ENCODE data around the gene TRMT112.
A peak's percentile ranks its signal among the peaks of the same experiment; 100 is the strongest.

TRMT112 gene

DNA sequence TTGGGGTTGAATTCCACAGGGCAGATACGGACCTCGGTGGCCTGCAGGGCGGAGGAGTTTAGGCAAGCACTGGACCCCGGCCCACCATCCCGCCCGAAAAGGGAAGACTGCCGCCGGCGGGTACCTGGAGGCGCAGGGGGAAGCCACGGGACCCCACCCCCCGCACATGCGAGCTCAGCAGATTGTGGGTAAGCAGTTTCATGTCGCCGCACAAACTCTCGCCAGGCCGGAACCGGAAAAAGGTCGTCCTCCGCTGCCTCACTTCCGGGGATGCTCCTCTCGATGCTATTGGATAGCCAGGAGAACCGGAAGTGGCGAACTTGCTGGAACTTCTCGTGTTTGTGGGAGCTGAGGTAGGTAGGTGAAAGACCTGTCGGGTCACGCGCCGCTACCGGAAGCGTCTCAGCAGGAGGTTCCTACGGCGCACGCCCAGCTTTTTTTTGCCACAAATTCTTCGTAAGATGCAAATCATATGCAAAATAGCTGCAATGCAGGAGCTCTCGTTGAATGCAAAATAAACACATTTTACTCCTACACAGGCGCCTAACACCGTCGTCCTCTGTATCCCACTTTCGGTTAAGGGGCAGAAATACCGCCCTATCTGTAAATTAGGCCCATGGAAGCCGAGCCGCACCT, at the start of gene TRMT112:
Gene TRMT112, minus strand, starts transcription at position 235 of the 636 bp plus-strand sequence. Its CDS starts 33 bp downstream, at position 202.
- DNase-seq = peak; percentile 97

DNA sequence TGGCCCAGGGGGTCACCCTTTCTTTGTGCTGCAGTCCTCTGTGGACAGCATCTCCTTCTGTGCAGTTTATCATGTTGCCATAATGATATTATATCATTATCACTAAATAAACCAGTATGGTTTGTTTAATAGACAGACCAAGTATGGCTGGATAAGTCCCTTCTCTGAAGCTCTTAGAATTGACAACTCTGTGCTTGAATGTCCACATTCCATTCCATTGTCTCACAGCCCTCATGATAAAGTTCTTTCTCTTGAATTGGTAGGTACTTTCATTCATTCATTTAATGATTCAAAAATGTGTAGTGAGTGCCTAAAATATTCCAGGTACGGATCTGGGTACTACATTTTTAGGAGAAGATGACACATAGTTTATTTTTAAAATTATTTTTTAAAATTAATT, 49.4 kb upstream of the TRMT112 start:
- DNase-seq = peak; percentile 31

DNA sequence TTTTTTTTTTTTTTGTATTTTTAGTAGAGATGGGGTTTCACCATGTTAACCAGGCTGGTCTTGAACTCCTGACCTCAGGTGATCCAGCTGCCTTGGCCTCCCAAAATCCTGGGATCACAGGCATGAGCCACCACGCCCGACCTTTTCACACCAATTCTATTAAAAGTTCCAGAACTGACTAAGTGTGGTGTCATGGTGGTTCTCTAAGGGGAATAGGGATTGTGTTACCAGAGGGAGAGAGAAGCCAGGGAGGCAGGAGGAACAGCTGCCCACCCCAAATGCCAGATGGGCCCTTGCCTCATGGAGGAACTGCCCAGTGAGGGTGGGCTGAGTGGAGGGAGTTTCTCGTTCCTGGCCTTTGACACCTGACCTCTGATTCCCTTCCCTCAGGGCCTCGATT, 47.6 kb upstream of the TRMT112 start:
- no peak for DNase-seq

DNA sequence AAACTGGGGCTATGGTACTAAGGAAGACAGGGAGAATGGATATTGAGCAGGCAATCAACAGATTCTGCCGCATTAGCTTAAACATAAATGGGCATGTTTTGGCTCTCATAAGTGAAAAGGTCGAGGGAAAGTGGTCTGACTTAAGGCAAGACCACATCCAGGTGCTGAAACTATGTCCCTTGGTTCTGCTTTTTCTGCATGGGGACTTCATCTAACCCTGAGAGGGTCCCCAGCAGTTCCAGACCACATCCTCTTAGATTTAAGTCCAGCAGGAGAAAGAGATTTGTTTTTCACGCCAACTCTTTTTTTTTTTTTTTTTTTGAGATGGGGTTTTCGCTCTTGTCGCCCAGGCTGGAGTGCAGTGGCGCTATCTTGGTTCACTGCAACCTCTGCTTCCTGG, 47.1 kb upstream of the TRMT112 start:
- no peak for DNase-seq

DNA sequence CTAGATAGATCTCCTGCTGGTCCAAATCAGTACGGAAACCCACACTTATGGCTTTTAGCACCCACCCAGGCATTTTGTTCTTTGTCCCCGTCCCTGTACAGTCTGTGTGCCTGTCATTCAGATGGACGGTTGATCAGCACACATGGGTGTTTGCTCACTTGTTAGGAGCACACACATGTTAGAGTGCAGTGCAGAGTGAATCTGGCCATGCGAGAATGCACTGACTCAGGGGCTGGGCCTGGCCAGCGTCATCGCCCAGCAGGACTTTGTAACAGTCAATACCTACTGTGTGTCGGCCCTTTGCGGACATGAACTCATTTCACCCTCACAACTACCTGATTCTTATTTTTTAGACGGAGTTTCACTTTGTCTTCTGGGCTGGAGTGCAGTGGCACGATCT, 45.0 kb upstream of the TRMT112 start:
- DNase-seq = no peak

DNA sequence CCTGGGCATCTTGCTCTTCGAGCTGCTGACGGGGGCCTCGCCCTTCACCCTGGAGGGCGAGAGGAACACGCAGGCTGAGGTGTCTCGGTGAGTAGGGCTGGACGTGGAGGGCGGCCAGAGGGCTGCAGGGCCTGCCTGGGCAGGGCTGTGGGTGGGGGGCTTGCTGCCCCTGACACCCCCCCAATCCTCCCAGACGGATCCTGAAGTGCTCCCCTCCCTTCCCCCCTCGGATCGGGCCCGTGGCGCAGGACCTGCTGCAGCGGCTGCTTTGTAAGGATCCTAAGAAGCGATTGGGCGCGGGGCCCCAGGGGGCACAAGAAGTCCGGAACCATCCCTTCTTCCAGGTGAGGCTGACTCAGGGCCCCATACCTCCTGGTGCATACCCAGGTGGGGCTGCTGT, 44.3 kb upstream of the TRMT112 start:
- DNase-seq = no peak

DNA sequence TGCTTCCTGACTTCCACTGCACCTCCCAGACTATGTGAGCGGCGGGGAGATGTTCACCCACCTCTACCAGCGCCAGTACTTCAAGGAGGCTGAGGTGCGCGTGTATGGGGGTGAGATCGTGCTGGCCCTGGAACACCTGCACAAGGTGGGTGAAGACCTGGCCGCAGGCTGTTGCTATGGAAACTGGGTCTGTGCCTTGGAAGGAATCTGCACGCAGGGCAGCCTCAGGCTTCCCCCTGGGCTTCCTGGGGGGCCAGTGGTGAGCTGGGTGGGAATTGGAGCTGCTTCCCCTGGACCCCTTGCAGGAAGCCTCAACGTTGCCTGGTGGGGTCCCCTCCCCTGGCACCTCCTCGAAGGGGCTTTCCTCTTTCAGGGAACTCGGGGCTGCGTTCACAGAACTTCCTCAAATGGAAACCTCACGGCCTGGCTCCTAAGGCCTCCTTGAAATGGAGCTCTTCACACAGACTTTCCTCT, 43.1 kb upstream of the TRMT112 start:
- DNase-seq = no peak

DNA sequence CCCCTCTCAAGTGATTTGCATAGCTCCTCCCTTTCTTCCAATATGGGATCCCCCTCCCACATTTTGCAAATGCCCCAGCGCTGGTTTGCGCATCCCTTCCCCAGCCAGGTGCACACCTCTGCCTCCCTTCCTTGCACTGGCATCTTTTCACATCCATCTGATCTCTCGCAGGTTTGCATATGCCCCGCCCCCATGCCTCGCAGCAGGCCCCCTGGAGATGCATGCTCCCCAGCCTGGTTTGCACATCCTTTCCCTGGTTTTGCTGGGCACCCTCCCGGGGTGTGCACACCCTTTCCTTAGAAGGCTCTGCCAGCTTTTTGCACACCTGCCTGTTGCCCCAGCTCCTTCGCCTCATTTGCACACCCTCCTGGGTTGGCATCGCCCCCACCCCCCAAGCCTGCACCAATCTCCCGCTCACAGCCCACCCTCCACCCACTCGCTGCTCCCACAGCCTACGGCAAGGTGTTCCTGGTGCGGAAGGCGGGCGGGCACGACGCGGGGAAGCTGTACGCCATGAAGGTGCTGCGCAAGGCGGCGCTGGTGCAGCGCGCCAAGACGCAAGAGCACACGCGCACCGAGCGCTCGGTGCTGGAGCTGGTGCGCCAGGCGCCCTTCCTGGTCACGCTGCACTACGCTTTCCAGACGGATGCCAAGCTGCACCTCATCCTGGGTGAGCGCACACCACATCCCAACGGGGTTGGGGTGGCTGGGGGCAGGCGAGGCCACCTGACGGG, 42.5 kb upstream of the TRMT112 start:
- DNase-seq = no peak

DNA sequence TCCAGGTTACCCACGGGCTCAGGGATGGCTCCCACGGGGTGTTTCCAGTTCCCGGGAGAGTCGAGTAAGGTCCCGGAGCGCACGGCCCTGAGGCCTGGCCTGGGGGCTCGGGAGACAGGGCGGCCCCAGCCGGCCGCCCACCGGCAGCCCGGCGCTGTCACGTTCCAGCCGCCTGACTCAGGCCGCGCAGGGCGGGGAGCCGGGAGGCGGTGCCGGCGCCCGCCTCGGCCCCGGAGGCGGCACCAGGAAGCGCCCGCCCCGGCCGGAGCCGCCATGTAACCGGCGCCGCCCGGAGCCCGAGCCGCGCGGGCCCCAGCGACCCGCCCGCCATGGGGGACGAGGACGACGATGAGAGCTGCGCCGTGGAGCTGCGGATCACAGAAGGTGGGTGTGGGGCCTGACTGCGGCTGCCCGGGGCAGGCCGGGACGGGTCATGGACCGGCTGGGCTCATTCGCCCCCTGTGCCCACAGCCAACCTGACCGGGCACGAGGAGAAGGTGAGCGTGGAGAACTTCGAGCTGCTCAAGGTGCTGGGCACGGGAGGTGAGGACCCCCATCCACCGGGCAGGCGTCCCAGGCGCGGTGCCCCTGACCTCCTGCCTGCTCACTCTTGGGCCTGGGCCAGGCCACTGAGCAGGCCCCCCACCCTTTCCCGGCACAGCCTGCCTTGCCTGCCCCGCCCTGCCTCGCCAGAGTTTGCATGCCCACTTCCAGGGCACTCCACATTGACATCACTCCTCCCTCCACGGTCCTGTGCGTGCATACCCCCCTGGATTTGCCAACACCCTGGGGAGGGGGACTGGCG, 41.8 kb upstream of the TRMT112 start, which contains the start of gene RPS6KA4:
Gene RPS6KA4, plus strand, starts transcription at position 256 of the 805 bp plus-strand sequence. Its CDS starts 74 bp downstream, at position 330.
- DNase-seq = peak; percentile 73

DNA sequence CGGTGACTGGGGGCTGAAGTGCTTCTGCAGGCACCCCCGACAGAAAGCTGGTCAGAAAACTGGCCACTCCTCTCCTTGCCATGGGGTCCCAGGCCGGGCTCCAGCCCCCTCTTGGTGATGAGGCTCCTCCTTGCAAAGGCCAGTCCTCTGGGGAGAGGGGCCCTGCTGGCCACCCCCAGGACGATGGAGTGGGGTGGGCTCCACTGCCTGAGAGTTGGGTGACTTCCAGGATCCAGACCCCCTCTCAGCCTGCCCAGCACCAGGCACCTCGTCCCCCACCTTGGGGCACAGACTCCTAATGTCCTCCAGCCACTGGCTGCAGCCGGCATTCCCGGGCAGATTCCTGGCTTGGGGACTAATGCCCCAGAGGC, 41.2 kb upstream of the TRMT112 start:
- no peak for DNase-seq

DNA sequence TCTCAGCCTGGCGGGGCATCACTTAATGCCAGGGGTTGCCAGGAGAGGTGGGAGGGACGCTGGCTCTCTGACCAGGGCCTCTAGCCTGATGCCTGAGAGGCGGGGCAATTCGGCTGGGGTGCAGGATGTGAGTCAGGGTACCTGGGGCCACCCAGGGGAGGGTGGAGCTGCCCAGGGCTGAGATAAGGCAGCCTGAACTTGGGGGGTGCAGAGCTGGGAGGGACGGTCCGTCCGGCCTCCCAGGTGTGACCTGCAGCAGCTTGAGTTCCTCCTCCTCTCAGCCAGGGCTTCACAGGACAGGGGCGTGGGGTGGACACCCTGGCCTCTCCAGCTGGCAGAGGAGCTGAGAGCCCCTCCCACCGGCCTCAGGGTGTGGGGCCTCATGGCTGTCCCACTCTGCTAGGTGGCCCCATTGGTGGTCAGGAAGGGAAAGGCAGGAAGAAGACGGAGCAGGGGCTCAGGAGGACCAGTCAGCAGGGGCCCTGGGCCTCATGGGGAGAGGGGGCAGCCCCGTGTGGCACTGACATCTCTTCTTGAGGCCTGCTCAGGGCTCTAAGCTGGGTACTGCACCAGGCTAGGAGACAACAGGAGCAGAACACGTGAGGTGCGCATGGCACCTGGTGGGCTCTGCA, 40.7 kb upstream of the TRMT112 start:
- peak; percentile 63 for DNase-seq

DNA sequence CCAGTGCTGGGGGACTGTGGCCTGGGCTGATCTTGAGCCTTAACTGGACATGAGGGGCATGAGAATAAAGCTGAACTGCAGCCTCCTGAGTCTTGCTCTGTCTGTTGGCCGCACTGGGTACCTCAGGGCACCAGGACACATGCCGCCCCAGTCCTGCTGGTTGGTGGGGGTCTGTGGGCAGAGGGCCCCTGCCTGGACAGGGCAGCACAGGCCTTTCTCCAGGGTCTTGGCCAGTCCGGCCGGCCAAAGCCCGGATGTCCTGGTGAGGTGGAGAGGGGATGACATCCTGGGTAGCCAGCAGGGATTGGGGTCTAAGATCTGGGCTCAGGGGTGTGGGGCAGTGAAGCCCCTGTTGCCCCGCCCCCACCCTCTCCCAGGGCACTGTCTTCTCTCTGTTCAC, 40.1 kb upstream of the TRMT112 start:
- no peak for DNase-seq

DNA sequence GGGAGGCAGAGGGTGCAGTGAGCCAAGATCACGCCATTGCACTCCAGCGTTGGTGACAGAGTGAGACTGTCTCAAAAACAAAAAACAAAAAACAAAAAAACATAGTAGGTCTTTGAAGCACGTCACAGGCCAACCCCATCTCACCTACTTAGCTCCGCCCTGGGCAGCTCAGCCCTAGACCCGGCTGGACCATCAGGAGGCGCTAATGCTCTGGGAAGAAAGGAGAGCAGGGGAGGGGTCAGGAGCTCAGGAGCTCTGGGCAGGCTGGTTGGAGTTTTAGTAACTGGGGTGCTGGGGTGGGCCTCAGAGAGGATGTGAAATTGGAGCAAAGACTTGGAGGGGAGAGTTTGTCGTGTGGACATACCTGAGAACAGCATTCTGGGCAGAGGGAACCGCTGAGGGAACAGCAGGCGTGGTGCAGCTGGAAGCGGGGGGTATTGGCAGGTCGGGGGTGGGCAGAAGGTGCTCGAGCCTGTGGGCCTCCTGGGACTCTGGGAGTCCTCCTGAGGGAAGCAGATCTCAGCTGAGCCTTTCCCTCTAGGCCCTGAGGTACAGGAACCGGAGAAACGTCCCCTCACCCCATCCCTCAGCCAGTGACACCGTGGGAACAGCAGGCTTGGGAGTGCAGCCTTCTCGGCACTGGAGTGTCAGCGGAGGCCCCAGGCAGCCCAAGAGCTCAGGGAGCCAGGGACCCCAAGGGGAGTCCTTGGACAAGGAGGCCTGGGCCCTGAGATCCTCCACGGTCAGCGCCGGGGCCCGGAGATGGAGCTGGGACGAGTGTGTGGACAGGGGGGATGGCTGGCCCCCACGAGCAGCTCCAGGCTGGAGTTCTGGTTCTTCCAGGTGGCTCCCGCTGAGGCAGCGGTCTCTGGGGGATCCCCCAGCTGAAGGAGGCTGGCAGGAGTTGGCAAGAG, 39.4 kb upstream of the TRMT112 start:
- DNase-seq = peak; percentile 52

DNA sequence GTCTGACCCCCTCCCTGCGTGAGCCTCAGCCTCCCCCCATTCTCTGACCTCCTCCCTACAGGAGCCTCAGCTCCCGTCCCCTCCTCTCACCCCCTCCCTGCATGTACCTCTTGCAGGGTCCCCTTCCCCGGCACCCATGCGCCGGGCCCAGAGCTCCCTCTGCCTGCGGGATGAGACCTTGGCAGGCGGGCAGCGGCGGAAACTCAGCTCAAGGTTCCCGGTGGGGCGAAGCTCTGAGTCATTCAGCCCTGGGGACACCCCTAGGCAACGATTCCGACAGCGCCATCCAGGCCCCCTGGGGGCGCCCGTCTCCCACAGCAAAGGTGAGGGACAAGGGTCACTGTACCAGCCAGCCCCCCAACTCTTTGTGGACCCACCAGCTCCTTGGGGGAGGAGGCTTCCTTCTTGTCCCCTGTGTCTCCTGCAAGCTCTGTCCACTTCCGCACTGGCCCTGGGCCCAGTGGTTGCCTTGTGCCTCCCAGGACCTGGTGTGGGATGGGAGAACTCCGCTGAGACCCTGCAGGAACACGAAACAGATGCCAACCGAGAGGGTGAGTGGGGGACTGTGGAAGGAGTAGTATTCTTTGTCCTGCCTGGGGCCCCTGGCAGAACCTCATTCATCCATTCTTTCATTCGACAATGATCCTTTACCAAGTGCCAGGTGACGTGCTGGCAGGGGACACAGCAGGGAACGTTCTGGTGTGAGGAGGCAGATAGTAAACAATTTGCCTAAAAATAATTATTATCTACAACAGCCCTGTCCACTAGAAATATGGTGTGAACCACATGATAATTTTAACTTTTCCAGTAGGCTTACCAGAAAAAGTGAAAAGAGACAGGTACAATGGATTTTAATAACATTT, 38.0 kb upstream of the TRMT112 start:
- peak; percentile 83 for DNase-seq

DNA sequence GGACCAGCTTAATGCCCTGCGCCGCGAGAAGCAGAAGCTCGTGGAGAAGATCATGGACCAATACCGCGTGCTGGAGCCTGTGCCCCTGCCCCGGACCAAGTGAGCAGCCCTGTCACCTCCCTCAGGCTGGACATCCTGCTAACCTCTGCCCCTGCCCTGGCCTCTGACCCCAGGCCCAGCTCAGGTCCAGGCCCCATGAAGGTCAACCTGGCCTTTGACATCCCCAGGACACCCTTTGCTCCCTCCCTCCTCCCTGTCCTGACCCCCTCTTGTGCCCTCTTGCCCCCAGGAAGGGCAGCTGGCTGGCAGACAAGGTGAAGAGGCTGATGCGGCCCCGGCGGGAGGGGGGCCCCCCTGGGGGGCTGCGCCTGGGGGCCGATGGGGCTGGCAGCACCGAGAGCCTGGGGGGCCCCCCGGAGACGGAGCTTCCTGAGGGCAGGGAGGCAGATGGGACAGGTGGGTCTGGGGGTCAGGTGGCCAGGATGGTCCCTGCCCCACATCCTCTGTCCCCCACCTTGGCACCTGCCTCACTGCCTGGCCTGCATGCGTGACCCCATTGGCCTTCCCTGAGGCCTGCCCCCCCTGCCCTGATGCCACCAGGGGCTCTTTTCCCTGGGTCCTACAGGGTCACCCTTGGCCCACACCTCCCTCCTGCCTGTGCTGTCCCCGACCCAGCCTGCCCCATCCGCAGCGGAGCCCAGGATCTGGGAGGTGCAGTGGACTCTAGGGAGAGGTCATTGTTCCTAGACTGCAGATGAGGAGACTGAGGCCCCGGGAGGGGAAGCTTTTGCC, 36.6 kb upstream of the TRMT112 start:
- no peak for DNase-seq

DNA sequence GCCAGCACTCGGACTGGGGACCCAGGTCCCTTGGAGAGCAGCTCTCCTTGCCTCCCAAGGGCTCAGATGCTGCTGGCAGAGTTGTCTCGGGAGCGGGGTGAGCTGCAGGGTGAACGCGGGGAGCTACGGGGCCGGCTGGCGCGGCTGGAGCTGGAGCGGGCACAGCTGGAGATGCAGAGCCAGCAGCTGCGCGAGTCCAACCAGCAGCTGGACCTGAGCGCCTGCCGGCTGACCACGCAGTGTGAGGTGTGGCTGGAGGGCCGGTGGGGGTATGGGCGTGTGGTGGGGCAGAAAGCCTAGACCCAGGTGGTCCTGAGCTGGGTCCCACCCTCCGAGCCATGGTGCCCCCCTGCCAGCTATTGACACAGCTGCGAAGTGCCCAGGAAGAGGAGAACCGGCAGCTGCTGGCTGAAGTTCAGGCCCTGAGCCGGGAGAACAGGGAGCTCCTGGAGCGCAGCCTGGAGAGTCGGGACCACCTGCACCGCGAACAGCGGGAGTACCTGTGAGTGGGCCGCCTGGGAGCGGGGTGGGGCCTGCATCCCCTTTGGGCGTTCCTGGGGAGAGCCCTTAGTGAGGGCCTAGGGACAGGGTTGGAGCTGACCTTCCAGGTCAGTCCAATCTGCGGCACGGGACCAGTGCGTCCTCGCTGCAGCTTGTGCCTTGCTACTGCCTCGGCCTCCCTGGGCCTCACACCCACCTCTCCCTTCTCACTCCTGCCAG, 35.8 kb upstream of the TRMT112 start:
- DNase-seq = no peak

DNA sequence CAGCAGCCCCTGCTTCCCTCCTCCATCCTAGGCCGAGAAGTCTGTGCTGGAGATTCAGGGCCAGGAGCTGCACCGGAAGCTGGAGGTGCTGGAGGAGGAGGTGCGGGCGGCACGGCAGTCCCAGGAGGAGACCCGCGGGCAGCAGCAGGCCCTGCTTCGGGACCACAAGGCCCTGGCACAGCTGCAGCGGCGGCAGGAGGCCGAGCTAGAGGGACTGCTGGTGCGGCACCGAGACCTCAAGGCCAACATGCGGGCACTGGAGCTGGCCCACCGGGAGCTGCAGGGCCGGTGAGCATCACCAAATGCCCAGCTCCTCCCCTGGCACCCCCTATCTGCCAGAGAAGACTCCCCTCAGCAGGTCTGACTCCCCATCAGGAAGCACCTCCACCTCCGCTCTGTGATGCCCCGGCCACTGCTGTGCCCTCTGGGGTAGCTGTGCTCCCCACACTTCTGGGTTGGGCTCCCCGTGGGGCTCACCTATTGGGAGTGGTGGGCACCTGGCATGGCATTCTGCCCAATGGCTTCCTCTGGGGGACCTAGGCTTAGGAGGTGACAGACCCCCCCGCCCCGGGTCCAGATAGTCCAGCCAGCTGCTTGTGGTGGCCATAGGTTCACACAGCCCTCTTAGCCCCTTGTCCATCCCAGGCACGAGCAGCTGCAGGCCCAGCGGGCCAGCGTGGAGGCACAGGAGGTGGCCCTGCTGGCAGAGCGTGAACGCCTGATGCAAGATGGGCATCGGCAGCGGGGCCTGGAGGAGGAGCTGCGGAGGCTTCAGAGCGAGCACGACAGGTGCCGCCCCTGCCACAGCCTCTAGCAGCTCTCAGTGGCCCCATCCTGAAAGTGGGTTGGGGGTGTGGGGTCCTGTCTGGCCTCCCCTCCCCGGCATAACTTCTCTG, 35.0 kb upstream of the TRMT112 start:
- no peak for DNase-seq

DNA sequence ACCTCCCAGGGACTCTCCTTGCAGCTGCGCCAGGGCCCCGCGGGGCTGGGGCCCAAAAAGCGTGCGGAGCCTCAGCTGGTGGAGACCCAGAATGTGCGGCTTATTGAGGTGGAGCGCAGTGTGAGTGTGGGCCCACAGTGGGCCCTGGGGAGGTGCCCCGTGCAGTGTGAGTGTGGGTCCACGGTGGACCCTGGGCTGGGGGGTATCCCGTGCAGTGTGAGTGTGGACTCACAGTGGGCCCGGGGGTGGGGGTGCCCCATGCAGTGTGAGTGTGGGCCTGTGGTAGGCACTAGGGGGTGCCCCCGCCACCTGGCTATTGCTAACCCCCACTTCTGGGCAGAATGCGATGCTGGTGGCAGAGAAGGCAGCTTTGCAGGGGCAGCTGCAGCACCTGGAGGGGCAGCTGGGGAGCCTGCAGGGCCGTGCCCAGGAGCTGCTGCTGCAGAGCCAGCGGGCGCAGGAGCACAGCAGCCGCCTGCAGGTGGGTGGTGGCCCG, 33.8 kb upstream of the TRMT112 start:
- DNase-seq = no peak

Data from EL (cell line).